ENCODE data around the gene PNRC2.
A peak's percentile ranks its signal among the peaks of the same experiment; 100 is the strongest.
"Not testable (repeated sequence)": the region's sequence is repeated elsewhere in the genome, so short reads cannot be mapped to it uniquely, and the experiment has no call there.

Gene PNRC2

GRCh38 chr1:23964235-23964668 is 4.6 kb downstream of the PNRC2 start:
- no peak for TF ChIP-seq ZNF274 (IDR thresholded peaks at IDR 0.05; ENCODE audit: low read depth, low read length)

GRCh38 chr1:23964790-23965740 is 5.4 kb downstream of the PNRC2 start:
- no peak overlapping the region for H3K4me3 ChIP-seq (ENCODE audit: low read length)
- no peak for TF ChIP-seq ZNF274 (IDR thresholded peaks at IDR 0.05; ENCODE audit: low read depth, low read length)

More at GRCh38 chr1:23964235-23964668, 4.6 kb downstream of the PNRC2 start:
- no peak overlapping the region for H3K4me3 ChIP-seq (ENCODE audit: low read length)

- no peak for TF ChIP-seq ZNF274 (IDR thresholded peaks at IDR 0.05; ENCODE audit: low read depth, low read length)
- H3K4me3 ChIP-seq (ENCODE audit: low read length): no peak overlapping the region
These were observed 7.4 kb downstream of the PNRC2 start for GRCh38 chr1:23966973-23967493.

- H3K4me3 ChIP-seq (ENCODE audit: low read length): no peak overlapping the region
- TF ChIP-seq ZNF274 (IDR thresholded peaks at IDR 0.05; ENCODE audit: low read depth, low read length): no peak
These were observed 8.2 kb downstream of the PNRC2 start for GRCh38 chr1:23967871-23968270.

GRCh38 chr1:23977187-23977853 is 17.7 kb downstream of the PNRC2 start:
- peak overlapping the region; percentile 85 for H3K4me3 ChIP-seq (ENCODE audit: low read length)
- TF ChIP-seq ZNF274 (IDR thresholded peaks at IDR 0.05; ENCODE audit: low read depth, low read length): no peak

- no peak for TF ChIP-seq ZNF274 (IDR thresholded peaks at IDR 0.05; ENCODE audit: low read depth, low read length)
- H3K4me3 ChIP-seq (ENCODE audit: low read length): peak overlapping the region; percentile 85; the same call in 1 of the 2 replicates
These were observed 18.2 kb downstream of the PNRC2 start for GRCh38 chr1:23977854-23978191.

GRCh38 chr1:23978805-23979204 is 19.2 kb downstream of the PNRC2 start:
- peak overlapping the region; percentile 85; the same call in 1 of the 2 replicates for H3K4me3 ChIP-seq (ENCODE audit: low read length)
- no peak for TF ChIP-seq ZNF274 (IDR thresholded peaks at IDR 0.05; ENCODE audit: low read depth, low read length)

- H3K4me3 ChIP-seq (ENCODE audit: low read length): peak overlapping the region; percentile 85
- no peak for TF ChIP-seq ZNF274 (IDR thresholded peaks at IDR 0.05; ENCODE audit: low read depth, low read length)
These were observed 19.8 kb downstream of the PNRC2 start for GRCh38 chr1:23979387-23979880.

- no peak for TF ChIP-seq ZNF274 (IDR thresholded peaks at IDR 0.05; ENCODE audit: low read depth, low read length)
- H3K4me3 ChIP-seq (ENCODE audit: low read length): peak within 1 kb of the TSS; percentile 85
These were observed 20.5 kb downstream of the PNRC2 start, which contains the start of gene SRSF10 for GRCh38 chr1:23979881-23980727. SRSF10 (minus strand) TSS chr1:23980327; CDS start chr1:23980255, 72 bp downstream.

- no peak for TF ChIP-seq ZNF274 (IDR thresholded peaks at IDR 0.05; ENCODE audit: low read depth, low read length)
- peak overlapping the region; percentile 64; the same call in 1 of the 2 replicates for H3K4me3 ChIP-seq (ENCODE audit: low read length)
These were observed 21.1 kb downstream of the PNRC2 start for GRCh38 chr1:23980728-23981070.

GRCh38 chr1:23984417-23985186 is 25.0 kb downstream of the PNRC2 start:
- no peak overlapping the region for H3K4me3 ChIP-seq (ENCODE audit: low read length)
- no peak for TF ChIP-seq ZNF274 (IDR thresholded peaks at IDR 0.05; ENCODE audit: low read depth, low read length)

- not testable (repeated sequence) for H3K4me3 ChIP-seq (ENCODE audit: low read length)
These were observed 27.4 kb downstream of the PNRC2 start for GRCh38 chr1:23987038-23987437.

- no peak for TF ChIP-seq ZNF274 (IDR thresholded peaks at IDR 0.05; ENCODE audit: low read depth, low read length)
- H3K4me3 ChIP-seq (ENCODE audit: low read length): no peak overlapping the region
These were observed 29.6 kb downstream of the PNRC2 start for GRCh38 chr1:23989263-23989662.

GRCh38 chr1:23992011-23992410 is 32.4 kb downstream of the PNRC2 start:
- H3K4me3 ChIP-seq (ENCODE audit: low read length): not testable (repeated sequence)
